Activated CD4-positive, alpha-beta T cell treated with anti-CD3 and anti-CD28 coated beads, Interleukin-2, Interleukin-4, amounts not matched to agents 100 ng/mL and 50 ng/mL, durations not matched to agents 16 hours and 8 hours (primary cell): ENCODE results near the gene ITGAX.

Source experiments
- DNase-seq: peaks from one replicate; pipeline ENCODE4 v3.0.0-alpha.2; 2020; ENCODE audit warnings: low spot score

The ITGAX gene

DNA sequence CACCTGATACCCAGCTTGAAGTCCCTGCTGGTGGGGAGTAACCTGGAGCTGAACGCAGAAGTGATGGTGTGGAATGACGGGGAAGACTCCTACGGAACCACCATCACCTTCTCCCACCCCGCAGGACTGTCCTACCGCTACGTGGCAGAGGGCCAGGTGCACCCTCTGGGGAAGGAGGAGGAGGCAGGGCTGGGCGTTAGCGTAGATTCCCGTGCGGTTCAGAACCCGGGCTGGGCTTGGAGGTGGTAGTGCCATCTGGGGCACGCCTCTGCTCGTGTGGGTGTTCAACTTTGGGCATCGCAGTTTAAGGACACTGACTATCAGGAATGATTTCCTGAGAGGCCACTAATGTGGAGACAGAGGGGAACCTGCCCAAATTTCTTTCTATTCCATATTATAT, 18.3 kb downstream of the ITGAX start:
- DNase-seq = no peak

DNA sequence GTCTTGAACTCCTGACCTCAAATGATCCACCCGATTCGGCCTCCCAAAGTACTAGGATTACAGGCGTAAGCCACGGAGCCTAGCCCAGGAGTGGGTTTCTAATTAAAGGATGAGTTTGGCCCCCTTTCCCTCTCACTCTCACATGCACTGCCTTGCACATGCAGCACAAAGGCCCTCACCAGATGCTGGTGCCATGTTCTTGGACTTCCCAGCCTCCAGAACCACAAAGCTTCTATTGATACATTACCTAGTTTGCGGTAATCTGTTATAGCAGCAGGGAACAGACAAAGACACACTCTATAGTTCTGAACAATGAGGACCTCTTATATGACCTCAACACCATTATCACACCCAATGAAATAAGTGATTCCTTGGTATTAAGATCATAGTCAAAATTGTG, 20.3 kb downstream of the ITGAX start:
- no peak for DNase-seq

DNA sequence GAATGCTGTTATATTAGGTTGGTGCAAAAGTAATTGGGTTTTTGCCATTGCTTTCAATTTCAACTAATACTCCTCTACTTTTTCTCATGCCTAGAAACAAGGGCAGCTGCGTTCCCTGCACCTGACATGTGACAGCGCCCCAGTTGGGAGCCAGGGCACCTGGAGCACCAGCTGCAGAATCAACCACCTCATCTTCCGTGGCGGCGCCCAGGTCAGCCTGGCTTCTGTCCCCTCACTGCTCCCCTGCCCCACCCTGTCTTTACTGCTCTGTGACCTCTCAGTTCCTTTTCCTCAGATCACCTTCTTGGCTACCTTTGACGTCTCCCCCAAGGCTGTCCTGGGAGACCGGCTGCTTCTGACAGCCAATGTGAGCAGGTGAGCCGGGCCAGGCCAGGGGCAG, 21.7 kb downstream of the ITGAX start:
- no peak for DNase-seq

DNA sequence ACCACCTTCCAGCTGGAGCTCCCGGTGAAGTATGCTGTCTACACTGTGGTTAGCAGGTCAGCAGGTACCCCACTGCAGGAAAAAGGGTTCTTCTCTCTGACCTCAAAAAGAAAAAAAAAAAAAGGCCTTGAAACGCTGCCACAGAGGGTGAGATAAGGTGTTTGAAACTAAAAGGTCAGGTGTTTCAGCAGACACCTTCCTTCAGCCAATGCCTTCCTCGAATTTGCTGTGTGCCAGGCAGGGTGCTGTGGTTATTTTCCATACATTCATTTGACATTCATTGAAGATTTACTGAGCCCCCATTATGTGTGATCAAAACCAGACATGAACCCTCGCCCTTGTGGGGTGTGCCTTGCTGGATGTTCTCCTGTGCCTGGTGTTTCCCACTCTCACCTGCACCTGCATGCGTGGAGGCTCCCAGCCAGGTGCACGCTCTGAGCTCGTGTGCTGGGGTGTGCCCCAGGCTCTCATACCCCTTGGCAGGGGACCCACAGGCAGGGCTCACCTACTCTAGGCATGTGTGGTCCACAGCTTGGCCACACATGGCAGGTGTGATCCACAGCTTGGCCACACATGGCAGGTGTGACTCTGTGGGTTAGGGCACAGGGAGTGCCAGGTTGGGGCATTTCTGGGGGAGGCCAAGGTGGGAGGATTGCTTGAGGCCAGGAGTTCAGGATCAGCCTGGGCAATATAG, 22.4 kb downstream of the ITGAX start:
- no peak for DNase-seq

DNA sequence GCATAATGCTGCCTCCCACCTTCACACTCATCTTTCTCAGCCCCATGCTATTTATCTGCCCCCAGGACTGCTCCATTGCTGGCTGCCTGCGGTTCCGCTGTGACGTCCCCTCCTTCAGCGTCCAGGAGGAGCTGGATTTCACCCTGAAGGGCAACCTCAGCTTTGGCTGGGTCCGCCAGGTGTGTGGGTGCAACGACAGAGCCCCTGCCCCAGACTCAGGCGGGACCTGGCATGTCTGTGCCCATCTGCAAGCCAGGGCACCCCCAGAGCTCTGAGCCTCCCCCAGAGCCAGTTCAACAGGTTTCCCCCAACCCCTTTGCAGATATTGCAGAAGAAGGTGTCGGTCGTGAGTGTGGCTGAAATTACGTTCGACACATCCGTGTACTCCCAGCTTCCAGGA, 25.2 kb downstream of the ITGAX start:
- DNase-seq = no peak

DNA sequence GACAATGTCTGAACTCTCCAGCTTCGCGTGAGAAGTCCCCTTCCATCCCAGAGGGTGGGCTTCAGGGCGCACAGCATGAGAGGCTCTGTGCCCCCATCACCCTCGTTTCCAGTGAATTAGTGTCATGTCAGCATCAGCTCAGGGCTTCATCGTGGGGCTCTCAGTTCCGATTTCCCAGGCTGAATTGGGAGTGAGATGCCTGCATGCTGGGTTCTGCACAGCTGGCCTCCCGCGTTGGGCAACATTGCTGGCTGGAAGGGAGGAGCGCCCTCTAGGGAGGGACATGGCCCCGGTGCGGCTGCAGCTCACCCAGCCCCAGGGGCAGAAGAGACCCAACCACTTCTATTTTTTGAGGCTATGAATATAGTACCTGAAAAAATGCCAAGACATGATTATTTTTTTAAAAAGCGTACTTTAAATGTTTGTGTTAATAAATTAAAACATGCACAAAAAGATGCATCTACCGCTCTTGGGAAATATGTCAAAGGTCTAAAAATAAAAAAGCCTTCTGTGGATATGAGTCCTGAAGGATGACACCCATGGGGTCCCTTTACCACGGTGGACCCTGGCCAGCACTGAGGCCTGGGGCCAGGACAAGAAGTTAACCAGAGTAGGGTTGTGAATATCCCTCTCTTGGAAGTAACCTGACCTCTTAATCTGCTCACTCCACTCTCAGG, 27.6 kb downstream of the ITGAX start:
- DNase-seq = peak; percentile 67

DNA sequence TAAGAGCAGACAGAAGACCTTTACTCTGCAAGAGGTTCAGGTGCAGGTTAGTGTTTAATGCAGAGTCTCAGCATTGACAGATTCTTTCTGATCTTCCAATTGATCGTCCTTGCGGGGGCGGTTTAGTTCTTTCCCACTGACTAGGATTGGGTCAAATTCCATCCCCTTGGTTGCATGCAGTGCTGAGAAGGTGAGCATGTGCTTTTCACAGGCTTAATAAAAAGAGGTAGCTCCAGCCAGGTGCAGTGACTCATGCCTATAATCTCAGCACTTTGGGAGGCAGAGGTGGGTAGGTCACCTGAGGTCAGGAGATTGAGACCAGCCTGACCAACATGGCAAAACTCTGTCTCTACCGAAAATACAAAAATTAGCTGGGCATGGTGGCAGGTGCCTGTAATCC, 30.7 kb downstream of the ITGAX start:
- no peak for DNase-seq

DNA sequence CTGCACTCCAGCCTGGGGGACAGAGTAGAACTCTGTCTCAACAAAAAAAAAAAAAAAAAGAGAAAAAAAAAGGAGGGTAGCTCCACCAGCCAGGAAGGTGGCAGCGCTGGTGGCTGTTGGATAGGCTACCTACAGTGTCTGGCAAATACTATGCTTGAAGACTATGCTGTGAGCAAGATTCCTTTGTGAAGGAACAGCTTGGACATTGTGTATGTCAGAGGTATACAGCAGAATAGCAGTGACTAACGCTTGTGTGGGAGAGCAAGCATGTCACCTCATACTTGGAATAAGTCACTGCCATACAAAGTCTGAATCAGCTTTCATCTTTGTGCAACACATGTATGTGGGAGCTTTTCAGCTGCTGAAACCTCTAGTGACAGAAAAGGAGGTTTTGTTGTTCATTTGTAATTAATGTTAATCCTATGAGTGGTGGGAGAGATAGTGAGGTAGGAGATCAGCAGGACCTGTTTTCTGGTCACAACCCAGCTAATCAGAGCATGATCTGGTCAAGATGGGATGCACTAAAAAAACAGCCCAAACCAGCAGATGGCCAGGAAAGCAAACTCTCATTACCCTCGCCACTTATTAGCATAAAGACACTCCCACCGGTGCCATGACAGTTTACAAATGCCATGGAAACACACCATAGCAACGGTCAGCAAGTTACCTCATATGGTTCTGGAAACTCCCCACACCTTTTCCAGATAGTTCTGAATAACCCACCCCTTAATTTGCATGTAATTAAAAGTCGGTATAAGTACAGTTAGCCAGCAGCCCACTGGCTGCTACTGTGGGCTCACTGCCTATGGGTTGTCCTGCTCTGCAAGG, 31.4 kb downstream of the ITGAX start:
- peak; percentile 31 for DNase-seq

DNA sequence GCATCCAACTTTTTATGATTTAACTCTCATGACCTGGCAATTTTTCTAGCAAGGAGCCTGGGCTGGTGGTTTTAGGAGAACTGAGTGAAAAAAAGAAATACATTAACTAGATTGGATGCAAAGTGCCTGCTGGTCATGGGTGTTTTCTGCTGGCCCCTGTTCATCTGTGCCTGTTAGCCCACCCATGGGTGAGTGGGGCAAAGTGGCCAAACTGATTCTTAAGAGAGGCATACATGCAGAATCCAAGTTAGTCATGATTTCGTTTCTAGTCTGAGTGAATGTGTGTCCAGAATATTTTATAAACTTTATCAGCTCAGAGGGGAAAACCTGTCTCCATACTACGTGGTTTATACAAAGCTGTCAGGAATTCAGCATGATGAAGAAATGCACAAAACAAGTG, 33.6 kb downstream of the ITGAX start:
- DNase-seq = no peak

DNA sequence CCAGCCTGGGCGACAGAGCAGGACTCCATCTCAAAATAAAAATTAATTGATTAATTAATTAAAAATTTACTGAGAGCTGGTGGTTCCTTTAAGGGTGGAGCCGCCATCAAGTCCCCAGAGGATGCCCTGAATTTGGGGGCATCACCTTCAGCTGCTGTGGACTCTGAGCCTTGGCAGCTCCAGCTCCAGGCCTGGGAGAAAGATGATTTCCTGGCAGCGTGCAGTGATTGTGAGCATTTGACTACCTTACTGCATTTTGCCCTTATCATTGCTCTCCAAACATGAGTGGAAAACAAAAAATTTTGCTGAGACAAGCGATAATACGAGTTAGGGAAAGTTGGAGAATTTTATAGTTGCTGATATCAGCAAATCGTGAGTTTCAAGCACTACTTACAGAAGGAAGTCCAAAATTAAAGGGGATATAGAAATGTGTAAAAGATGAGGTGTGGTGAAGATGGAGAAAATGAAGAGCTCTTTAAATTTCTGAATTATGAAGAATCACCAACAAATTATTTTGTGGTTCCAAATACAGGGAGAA, 35.6 kb downstream of the ITGAX start:
- no peak for DNase-seq

DNA sequence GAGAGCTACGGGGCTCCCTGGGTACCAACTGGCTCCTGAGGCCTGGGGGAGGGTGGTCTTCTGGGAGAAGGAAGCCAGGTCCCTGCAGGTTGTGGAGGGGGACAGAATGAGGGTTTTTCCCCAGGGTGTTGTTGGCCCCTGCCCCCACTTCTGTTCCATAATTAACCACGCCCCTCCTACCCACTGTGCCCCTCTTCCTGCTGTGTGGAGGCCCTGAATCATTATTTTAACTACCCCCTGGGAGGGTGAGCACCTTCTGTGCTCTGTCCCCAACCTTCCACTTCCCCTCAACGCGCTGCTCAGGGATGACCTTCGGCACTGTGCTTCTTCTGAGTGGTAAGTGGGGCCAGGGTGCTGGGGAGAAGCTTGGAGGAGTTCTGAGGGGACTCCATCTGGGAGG, 38.1 kb downstream of the ITGAX start, which contains the start of gene ITGAD:
Gene ITGAD, plus strand, starts transcription at position 280 of the 400 bp plus-strand sequence. Its CDS starts 26 bp downstream, at position 306.
- no peak for DNase-seq

DNA sequence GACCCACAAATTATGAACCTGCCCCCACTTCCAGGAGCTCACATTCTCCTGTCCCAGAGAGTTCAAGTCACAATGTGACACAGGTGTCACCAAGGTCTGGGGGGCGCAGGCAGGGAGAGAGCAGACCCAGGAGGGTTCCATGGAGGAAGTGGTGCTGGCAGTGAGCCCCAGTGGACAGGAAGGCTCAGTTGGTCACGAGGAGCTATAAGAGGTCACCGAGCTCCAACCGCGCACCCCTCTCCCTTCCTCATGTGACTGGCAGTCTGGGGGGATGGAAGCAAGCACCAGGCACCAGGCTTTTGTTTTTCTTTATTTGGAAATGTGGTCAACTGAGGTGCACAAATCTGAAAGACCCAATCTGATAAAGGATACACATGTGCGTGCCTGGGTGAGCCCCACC, 40.7 kb downstream of the ITGAX start:
- DNase-seq = no peak

DNA sequence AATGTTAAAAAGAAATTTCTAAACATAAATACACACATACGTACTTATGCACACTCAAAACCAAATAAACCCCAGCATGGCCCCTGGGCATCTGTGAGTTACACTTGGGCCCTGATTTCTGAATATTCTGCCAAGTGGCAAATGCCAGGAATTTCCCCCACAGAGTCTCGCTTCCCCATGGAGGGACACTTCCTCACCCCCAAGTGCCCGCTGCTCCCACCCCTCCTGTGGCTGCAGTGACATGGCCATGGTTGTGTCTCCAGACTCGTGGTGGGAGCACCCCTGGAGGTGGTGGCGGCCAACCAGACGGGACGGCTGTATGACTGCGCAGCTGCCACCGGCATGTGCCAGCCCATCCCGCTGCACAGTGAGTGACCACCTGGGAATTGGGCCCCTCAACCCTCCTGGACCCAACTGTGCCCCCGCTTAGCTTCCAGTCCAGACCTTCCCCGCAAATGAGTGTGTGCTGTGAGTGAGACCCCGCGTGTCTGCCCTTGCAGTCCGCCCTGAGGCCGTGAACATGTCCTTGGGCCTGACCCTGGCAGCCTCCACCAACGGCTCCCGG, 42.2 kb downstream of the ITGAX start:
- DNase-seq = no peak

DNA sequence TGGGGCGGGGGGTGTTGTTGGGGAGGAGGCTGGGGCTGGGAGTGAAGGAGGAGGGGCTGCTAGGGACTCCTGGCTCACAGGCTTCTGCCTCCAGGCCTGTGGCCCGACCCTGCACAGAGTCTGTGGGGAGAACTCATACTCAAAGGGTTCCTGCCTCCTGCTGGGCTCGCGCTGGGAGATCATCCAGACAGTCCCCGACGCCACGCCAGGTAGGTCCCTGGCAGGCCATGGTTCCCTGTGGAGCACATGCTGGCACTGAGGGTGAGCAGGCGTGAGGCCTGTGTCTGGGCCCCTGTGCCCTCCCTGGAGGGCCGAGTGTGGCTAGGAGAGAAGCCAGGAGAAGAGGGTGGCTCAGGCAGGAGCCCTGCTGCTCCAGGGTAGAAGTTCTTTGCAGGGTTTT, 42.7 kb downstream of the ITGAX start:
- no peak for DNase-seq

DNA sequence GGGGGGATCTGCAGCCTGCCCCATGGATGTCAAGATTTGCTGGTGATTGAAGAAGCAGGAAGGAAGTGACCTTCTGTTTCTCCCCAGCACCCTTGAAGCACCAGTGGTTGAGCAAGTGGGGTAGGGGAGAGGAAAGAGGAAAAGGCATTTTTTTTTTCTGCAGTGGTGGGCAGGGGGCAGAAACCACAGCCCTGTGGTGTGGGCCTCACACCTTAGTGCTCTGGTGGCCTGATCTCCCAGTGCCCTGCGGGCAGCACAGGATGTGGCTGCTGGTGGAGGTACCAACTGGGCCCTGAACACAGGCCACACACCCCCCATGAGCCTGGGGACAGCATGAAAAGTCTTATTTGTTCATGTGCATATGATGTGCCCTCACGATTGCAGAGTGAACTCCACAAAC, 45.2 kb downstream of the ITGAX start:
- peak; percentile 25 for DNase-seq

DNA sequence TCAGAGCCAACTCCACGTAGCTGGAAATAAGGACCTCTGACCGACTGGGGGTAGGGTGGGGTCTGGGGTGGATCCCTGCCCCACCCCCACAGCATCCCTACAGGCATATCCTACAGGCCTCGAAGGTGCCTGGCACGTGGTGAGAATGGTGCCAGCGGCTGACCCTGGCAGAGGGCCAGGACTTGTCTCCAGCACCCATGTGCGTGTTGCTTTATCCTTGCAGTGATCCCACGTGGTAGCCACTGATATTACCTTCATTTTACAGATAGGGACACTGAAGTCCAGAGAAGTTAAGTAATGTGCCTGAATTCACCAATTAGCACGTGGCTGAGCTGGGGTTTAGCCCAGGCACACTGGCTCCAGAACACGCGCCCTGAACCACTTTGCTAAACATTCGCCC, 46.5 kb downstream of the ITGAX start:
- DNase-seq = no peak

DNA sequence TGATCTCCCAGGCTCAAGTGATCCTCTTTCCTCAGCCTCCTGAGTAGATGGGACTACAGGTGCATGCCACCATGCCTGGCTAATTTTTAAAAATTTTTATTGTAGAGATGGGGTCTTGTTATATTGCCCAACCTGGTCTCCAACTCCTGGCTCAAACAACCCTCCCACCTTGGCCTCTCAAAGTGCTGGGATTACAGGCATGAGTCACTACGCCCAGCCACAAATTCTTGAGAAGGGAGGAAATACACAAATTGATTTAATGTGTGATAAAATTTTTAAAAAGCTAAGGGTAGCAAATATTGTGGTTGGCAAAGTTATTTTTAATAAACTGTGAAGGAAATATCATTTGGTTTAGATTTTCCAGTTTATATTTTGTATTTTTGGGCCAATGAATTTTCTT, 47.7 kb downstream of the ITGAX start:
- DNase-seq = no peak

DNA sequence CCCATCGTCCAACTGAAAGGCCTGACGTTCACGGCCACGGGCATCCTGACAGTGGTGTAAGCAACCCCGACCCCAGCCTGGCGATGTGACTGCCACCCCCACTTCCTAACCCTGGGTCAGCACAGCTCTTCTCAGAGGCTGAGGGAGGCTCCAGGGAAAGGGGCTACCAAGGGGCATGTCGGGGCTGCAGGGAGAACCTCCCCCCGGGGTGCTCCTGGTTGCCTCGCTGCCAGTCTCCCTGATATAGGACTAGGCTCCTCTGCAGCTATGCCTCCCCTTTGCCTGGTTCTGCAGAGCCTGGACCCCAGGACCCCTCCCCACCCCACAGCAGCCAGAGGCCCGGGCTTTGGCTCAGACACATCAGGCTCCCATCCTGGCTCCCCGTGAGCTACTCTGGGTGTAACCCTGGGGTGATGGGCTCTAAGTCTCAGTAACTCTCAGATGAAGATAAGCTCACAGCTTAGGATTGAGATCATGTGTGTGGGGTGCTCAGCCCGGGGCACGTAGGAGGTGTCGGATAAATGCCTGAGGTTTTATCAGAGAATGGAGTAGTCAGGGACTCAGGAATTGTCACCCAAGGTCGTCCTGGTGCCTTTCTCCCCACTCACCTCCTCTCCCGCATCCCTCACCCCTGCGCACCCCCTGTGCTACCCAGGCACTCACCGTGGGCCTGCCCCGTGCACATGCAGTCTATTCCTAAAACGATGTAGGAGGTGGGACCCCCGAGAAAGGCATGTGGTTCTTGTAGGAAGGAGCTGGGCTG, 48.8 kb downstream of the ITGAX start:
- no peak for DNase-seq

DNA sequence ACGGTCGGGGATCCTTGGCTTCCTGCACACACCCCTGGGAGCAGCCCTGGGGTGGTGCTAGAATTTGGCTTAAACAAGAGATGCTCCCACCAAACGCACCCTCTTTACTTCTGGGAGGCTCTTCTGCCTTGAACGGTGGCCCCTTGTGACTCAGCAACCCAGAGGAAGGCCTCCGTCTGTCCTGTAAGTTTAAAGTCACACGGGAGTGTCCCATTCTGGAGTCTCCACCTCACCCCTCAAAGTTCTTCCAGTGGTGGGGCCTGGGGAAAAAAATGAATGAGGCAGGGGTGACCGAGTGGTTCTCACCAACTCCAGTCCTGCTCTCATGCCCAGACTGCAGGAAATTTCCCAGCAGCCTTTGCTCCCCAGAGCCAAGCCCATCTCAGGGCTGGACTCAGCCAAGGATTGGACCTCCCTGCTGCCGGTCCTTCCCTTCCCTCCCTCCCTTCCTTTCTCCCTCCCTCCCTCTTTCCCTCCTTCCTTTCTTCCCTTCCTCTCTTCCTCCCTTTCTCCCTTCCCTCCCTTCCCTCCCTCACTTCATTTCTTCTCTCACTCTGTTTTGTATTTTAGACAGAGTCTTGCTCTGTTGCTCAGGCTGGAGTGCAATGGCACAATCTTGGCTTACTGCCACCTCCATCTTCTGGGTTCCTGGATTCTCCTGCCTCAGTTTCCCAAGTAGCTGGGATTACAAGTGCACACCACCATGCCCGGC, 49.5 kb downstream of the ITGAX start:
- DNase-seq = no peak

DNA sequence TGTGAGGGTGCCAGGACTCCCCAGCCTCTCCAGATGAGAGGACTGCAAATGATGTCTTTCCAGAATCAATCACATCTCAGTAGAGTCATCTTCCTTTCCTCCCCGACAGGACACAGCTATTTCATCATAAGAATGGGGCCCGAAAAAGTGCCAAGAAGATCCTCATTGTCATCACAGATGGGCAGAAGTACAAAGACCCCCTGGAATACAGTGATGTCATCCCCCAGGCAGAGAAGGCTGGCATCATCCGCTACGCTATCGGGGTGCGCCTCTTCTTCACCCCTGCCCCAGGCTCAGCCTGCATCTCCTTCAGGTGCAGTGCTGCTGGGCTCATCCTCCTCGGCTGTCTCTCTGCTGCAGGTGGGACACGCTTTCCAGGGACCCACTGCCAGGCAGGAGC, 52.4 kb downstream of the ITGAX start:
- DNase-seq = no peak

DNA sequence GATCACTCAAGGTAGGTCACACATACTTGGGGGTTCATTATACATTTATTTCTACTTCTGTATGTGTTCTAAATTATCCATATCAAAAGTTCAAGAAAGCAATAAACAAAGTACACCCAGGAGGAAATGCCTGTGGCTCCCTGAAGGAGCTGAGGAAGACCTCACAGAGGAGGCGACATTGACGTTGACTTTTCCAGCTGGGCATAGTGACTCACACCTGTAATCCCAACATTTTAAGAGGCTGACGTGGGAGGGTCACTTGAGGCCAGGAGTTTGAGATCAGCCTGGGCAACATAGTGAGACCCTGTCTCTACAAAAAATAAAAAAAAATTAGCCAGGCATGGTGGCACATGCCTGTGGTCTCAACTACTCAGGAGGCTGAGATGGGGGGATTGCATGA, 54.5 kb downstream of the ITGAX start:
- DNase-seq = no peak
